PC-9 (cell line): ENCODE measurements around the gene BCL3.

Experiments used
- CTCF ChIP-seq: fragments of 200-600 bp; sonication (generic); conservative IDR thresholded peaks from 2 replicates; pipeline ENCODE4 v1.6.1; 2017; ENCODE audit warnings: mixed run types, antibody characterized with exemption, mild to moderate bottlenecking, moderate library complexity
- EZH2 ChIP-seq: fragments of 200-600 bp; sonication (generic); IDR thresholded peaks from 2 replicates; pipeline ENCODE4 v1.8.0; 2017; ENCODE audit warnings: antibody characterized with exemption, low read depth

- TF ChIP-seq CTCF (no peak), EZH2 (no peak)
These were observed 8.7 kb downstream of the BCL3 start for GRCh38 chr19:44757057-44757734.
